PC-3 (cell line): ENCODE measurements around the gene ARID1A.

Experiments used
- CTCF ChIP-seq: fragments of 300-600 bp; sonication (generic); conservative IDR thresholded peaks from 2 replicates; pipeline ENCODE4 v1.5.1; 2017; ENCODE audit warnings: antibody characterized with exemption, low read depth, mild to moderate bottlenecking, low read length
- EZH2 ChIP-seq: fragments of 300-600 bp; sonication (generic); IDR thresholded peaks from one replicate; pipeline ENCODE4 v1.6.1; 2017; ENCODE audit warnings: antibody characterized with exemption, mild to moderate bottlenecking, low read length; ENCODE audit not compliant: unreplicated experiment
- EZH2phosphoT487 ChIP-seq: fragments of 300-600 bp; sonication (generic); IDR thresholded peaks from 2 replicates; pipeline ENCODE4 v1.6.1; 2018; ENCODE audit warnings: mild to moderate bottlenecking, antibody characterized with exemption, low read length, borderline replicate concordance

GRCh38 chr1:26724118-26724517, 28.3 kb downstream of the ARID1A start:
- TF ChIP-seq CTCF = no peak
- TF ChIP-seq EZH2 = no peak
- no peak for TF ChIP-seq EZH2phosphoT487
